AG04449 (cell line): ENCODE results near the gene ADM2.
"Not testable (repeated sequence)": the region's sequence is repeated elsewhere in the genome, so short reads cannot be mapped to it uniquely, and the experiment has no call there.

ENCODE experiments used
- CTCF ChIA-PET: fragments of 350-600 bp; formaldehyde crosslinking; extraction: SDS; loops from one replicate; lab custom pipeline; 2021; ENCODE audit warnings: antibody characterized with exemption; lab: Yijun Ruan, JAX
- POLR2A ChIA-PET: fragments of 400-600, 350-600 bp; formaldehyde crosslinking; extraction: SDS; loops from one replicate; lab custom pipeline; 2020; ENCODE audit warnings: antibody characterized with exemption, inconsistent platforms; lab: Yijun Ruan, JAX
- DNase-seq: peaks from one replicate; pipeline ENCODE4 v3.0.0-alpha.2; 2010; ENCODE audit warnings: low read depth, low spot score
- H3K4me3 ChIP-seq: 2 replicates; pipeline ENCODE4 v1.5.1; 2011; ENCODE audit warnings: low read depth, mild to moderate bottlenecking, control low read depth, low read length
- TF ChIP-seq, protein P1 (sequence below): IDR thresholded peaks from one replicate; pipeline ENCODE4 v1.5.1; 2011; ENCODE audit warnings: mild to moderate bottlenecking, moderate library complexity, low read length, control low read depth, inconsistent platforms; ENCODE audit not compliant: insufficient read depth; ENCODE audit errors: missing control alignments

ADM2 gene

GRCh38 chr22:50516068-50516467 lies 34.7 kb downstream of the ADM2 start:
- POLR2A ChIA-PET: interaction anchor here (0.9 kb wide), 1 partner anchor 10 kb away, joined by 3 read pairs; the partner anchor contains the start of gene SCO2
- TF ChIP-seq, protein P1, sequence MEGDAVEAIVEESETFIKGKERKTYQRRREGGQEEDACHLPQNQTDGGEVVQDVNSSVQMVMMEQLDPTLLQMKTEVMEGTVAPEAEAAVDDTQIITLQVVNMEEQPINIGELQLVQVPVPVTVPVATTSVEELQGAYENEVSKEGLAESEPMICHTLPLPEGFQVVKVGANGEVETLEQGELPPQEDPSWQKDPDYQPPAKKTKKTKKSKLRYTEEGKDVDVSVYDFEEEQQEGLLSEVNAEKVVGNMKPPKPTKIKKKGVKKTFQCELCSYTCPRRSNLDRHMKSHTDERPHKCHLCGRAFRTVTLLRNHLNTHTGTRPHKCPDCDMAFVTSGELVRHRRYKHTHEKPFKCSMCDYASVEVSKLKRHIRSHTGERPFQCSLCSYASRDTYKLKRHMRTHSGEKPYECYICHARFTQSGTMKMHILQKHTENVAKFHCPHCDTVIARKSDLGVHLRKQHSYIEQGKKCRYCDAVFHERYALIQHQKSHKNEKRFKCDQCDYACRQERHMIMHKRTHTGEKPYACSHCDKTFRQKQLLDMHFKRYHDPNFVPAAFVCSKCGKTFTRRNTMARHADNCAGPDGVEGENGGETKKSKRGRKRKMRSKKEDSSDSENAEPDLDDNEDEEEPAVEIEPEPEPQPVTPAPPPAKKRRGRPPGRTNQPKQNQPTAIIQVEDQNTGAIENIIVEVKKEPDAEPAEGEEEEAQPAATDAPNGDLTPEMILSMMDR: no peak
- DNase-seq: no peak
- no peak overlapping the region for H3K4me3 ChIP-seq
- CTCF ChIA-PET: interaction anchor here (2.9 kb wide), 1 partner anchor 9 kb away, joined by 18 read pairs; the partner anchor contains the start of gene SCO2

GRCh38 chr22:50516891-50517290 lies 35.5 kb downstream of the ADM2 start:
- no peak for DNase-seq
- CTCF ChIA-PET: interaction anchor here (1.0 kb wide), 1 partner anchor 9 kb away, joined by 4 read pairs; the partner anchor contains the start of gene SCO2
- POLR2A ChIA-PET: no interaction called here
- TF ChIP-seq, protein P1: no peak
- no peak overlapping the region for H3K4me3 ChIP-seq

GRCh38 chr22:50517495-50518260 lies 36.3 kb downstream of the ADM2 start:
- TF ChIP-seq, protein P1: no peak
- ChIA-PET CTCF (interaction anchor here (1.0 kb wide), 1 partner anchor 8 kb away, joined by 4 read pairs; the partner anchor contains the start of gene SCO2), POLR2A (no interaction called here)
- no peak overlapping the region for H3K4me3 ChIP-seq
- DNase-seq: no peak

GRCh38 chr22:50518606-50519005 lies 37.3 kb downstream of the ADM2 start:
- H3K4me3 ChIP-seq: no peak overlapping the region
- ChIA-PET POLR2A (no interaction called here), CTCF (interaction anchor here (0.9 kb wide), 1 partner anchor 15 kb away, joined by 3 read pairs; no protein-coding TSS in a partner anchor)
- DNase-seq: no peak
- TF ChIP-seq, protein P1: no peak

GRCh38 chr22:50519151-50519550 lies 37.8 kb downstream of the ADM2 start:
- CTCF ChIA-PET: interaction anchor here (0.9 kb wide), 1 partner anchor 16 kb away, joined by 3 read pairs; no protein-coding TSS in a partner anchor
- H3K4me3 ChIP-seq: no peak overlapping the region
- no peak for DNase-seq
- POLR2A ChIA-PET: no interaction called here
- TF ChIP-seq, protein P1: no peak

- H3K4me3 ChIP-seq, POLR2A ChIA-PET, DNase-seq: not testable (repeated sequence)
- CTCF ChIA-PET: interaction anchor here (0.7 kb wide), 1 partner anchor 10 kb away, joined by 3 read pairs; no protein-coding TSS in a partner anchor
Measured at GRCh38 chr22:50520184-50520583, 38.8 kb downstream of the ADM2 start.
